GM06990 (cell line): ENCODE measurements around the gene CTNNA2.

Experiments used
- DNase-seq: peaks from one replicate; pipeline ENCODE4 v3.0.0-alpha.2; 2011; ENCODE audit not compliant: insufficient read length; ENCODE audit errors: extremely low read depth
- H3K27me3 ChIP-seq: replicated peaks from 2 replicates; pipeline ENCODE4 v1.6.0; 2011; ENCODE audit warnings: low read length; ENCODE audit not compliant: control insufficient read depth, insufficient read depth
- H3K36me3 ChIP-seq: 2 replicates; pipeline ENCODE4 v1.5.1; 2011; ENCODE audit warnings: low read length; ENCODE audit not compliant: control insufficient read depth, insufficient read depth
- H3K4me3 ChIP-seq: replicated peaks from 2 replicates; pipeline ENCODE4 v1.5.1; 2011; ENCODE audit warnings: low read depth, mild to moderate bottlenecking, control low read depth, low read length
- CTCF ChIP-seq: IDR thresholded peaks from 2 replicates; pipeline ENCODE4 v1.5.1; 2011; ENCODE audit warnings: low read length, control low read depth, mild to moderate bottlenecking, inconsistent platforms; ENCODE audit not compliant: insufficient read depth, poor library complexity, severe bottlenecking

Gene CTNNA2

GRCh38 chr2:79980816-79981215 is 468.0 kb downstream of the CTNNA2 start:
- no peak overlapping the region for H3K4me3 ChIP-seq
- TF ChIP-seq CTCF: no peak
- H3K36me3 ChIP-seq: no peaks in the 10 kb centered on the region
- no peak for DNase-seq
- no peaks in the 10 kb centered on the region for H3K27me3 ChIP-seq

- H3K36me3 ChIP-seq: no peaks in the 10 kb centered on the region
- no peaks in the 10 kb centered on the region for H3K27me3 ChIP-seq
- TF ChIP-seq CTCF: no peak
- DNase-seq: no peak
- H3K4me3 ChIP-seq: no peak overlapping the region
Measured at GRCh38 chr2:79981316-79981715, 468.5 kb downstream of the CTNNA2 start.

GRCh38 chr2:79982445-79982844 is 469.6 kb downstream of the CTNNA2 start:
- Histone ChIP-seq H3K27me3 (no peaks in the 10 kb centered on the region), H3K36me3 (no peaks in the 10 kb centered on the region), H3K4me3 (no peak overlapping the region)
- DNase-seq: no peak
- TF ChIP-seq CTCF: peak; percentile 10

- Histone ChIP-seq H3K27me3 (no peaks in the 10 kb centered on the region), H3K4me3 (no peak overlapping the region), H3K36me3 (no peaks in the 10 kb centered on the region)
- TF ChIP-seq CTCF: no peak
- no peak for DNase-seq
Measured at GRCh38 chr2:79984476-79984875, 471.6 kb downstream of the CTNNA2 start.

DNA sequence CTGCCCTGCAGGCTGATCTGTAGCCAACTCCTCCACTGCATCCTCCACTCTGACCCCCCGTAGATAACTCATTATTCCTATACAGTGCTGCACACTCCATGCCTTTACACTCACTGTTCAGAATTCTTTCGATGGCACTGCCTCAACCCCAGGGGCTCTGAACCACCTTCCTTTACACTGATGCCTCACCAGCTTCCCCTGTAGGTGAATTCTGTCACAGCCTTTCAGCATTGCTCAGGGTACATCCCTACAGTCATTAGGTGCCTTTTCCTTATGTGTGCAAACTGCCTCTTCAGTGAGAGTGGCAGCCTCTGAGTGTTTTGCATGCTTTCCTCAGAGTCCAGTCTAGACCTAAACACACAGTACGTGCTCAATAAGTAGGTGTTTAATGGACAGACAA is 472.3 kb downstream of the CTNNA2 start:
- no peak for DNase-seq
- no peaks in the 10 kb centered on the region for H3K27me3 ChIP-seq
- H3K4me3 ChIP-seq: no peak overlapping the region
- no peaks in the 10 kb centered on the region for H3K36me3 ChIP-seq
- no peak for TF ChIP-seq CTCF

- no peak for DNase-seq
- Histone ChIP-seq H3K27me3 (no peaks in the 10 kb centered on the region), H3K4me3 (no peak overlapping the region), H3K36me3 (no peaks in the 10 kb centered on the region)
- no peak for TF ChIP-seq CTCF
Measured at GRCh38 chr2:79985571-79985970, 472.7 kb downstream of the CTNNA2 start.
